Prostate gland (tissue), 2 donors: Measurements from ENCODE around the gene NPTXR.

ENCODE experiments used
- POLR2AphosphoS5 ChIP-seq: sonication (generic); formaldehyde crosslinking; IDR thresholded peaks from one replicate; pipeline ENCODE4 v1.6.1; 2017; ENCODE audit warnings: antibody characterized with exemption
- TF ChIP-seq, protein P1 (sequence below), 4 experiments: fragments of 200-600 bp in 2 of 4; fragments of 450-650 bp in 2 of 4; sonication (generic) in 2 of 4; IDR thresholded peaks; 1 replicate in 3 of 4; 2 replicates in 1 of 4; pipeline ENCODE4 v1.5.1; 2016 to 2019; ENCODE audit warnings: antibody characterized with exemption in 4 of 4, mild to moderate bottlenecking in 2 of 4, moderate library complexity in 2 of 4

DNA sequence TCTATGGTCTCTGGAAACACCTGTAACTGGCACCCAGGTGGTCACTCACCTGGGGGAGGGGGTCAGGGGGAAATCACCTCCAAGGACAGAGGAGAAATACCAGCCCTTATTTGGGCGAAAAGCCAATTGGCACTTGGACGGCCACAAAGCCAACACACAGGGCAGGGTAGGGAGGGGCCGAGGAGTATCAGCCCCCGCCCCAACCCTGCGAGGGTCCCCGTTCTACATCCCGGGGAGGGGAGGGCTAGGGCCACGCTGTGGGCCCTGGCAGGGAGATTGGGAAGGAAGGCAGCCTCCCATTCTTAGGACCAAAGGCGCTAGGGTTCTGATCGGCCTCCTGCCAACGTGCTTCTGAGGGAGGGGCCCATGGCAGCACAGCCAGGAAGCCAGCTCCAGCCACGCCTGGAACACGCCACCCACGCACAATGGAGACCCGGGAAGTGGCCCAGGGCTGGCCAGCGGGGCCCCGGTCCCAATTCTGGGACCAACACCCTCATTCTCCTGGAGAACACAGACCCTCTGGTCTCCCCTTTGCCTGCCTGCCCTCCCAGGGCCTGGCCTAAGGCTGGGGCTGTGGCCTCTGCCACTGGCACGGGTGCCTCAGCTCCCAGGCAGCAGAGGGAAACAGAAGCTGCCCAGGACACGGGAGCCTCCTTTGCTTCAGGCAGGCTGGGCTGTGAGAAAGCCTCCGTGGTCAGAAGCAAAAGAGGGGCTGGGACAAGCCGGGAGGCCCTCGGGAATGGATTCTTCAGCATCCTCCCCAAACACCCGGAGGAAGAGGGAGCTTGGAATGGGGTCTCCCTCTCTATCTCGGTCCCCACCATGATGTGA is 20.7 kb upstream of the NPTXR start:
- TF ChIP-seq, protein P1, sequence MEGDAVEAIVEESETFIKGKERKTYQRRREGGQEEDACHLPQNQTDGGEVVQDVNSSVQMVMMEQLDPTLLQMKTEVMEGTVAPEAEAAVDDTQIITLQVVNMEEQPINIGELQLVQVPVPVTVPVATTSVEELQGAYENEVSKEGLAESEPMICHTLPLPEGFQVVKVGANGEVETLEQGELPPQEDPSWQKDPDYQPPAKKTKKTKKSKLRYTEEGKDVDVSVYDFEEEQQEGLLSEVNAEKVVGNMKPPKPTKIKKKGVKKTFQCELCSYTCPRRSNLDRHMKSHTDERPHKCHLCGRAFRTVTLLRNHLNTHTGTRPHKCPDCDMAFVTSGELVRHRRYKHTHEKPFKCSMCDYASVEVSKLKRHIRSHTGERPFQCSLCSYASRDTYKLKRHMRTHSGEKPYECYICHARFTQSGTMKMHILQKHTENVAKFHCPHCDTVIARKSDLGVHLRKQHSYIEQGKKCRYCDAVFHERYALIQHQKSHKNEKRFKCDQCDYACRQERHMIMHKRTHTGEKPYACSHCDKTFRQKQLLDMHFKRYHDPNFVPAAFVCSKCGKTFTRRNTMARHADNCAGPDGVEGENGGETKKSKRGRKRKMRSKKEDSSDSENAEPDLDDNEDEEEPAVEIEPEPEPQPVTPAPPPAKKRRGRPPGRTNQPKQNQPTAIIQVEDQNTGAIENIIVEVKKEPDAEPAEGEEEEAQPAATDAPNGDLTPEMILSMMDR (IDR thresholded peaks at IDR 0.05) = no peak
- TF ChIP-seq POLR2AphosphoS5 = peak; percentile 5
